Left lobe of liver (tissue), 2 donors: ENCODE data around the gene TTC29. TPM values are rescaled to one million over a fixed set of nuclear protein-coding genes. Genes with fewer than 3 reads are reported as not detected.
"Not testable (repeated sequence)": the region's sequence is repeated elsewhere in the genome, so short reads cannot be mapped to it uniquely, and the experiment has no call there.

ENCODE experiments used
- ATAC-seq: fragments of 200-7000 bp; cut with Tn5 transposase; one replicate; pipeline ENCODE4 v1.9.1; 2020; ENCODE audit warnings: mild to moderate bottlenecking, moderate library complexity
- DNase-seq: peaks from one replicate; pipeline ENCODE4 v3.0.0-alpha.2; 2020; ENCODE audit warnings: low spot score
- total RNA-seq: library from RNA; stranded (reverse); gene quantifications from one replicate; pipeline ENCODE4 v1.2.1, GENCODE V29; 2021
- donor health status: DM: no; HTN: no; CAD: no; lungs with moderate emphysema.
- donor health status: DM: no; HTN: yes; CAD: no.

Gene TTC29
- total RNA-seq, 1 donor from 2014 or later, result not detected

GRCh38 chr4:146883070-146883469 is 62.6 kb downstream of the TTC29 start:
- ATAC-seq (no peak), DNase-seq (no peak)

GRCh38 chr4:146857298-146857697 is 88.4 kb downstream of the TTC29 start:
- no peak for DNase-seq
- no peak for ATAC-seq

GRCh38 chr4:146855761-146856160 is 89.9 kb downstream of the TTC29 start:
- no peak for DNase-seq
- no peak for ATAC-seq

GRCh38 chr4:146852360-146852759 is 93.3 kb downstream of the TTC29 start:
- DNase-seq (no peak), ATAC-seq (no peak)

GRCh38 chr4:146847345-146847744 is 98.3 kb downstream of the TTC29 start:
- no peak for ATAC-seq
- no peak for DNase-seq

- ATAC-seq, result no peak
- DNase-seq, result no peak
Measured at GRCh38 chr4:146846882-146847281, 98.8 kb downstream of the TTC29 start.

DNA sequence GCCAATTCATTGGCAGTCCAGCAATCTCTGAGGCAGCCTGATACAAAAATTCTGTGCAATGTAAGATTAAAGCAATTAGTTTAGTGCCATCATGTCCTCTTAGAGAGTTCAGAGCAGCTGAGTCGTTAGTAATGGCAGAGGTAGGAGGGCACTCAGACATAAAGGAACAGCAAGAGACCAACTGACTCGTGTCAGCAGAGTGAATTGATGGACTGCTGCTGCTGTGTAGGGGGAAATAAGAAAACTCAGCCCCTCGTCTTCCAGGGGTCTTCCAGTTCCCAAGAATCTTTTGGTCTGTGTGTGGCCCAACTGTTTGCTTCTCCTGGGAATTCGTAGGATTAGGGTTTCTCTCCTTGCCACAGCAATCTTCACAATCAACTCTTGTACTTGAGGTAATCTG is 100.9 kb downstream of the TTC29 start:
- ATAC-seq, result no peak
- DNase-seq, result no peak

DNA sequence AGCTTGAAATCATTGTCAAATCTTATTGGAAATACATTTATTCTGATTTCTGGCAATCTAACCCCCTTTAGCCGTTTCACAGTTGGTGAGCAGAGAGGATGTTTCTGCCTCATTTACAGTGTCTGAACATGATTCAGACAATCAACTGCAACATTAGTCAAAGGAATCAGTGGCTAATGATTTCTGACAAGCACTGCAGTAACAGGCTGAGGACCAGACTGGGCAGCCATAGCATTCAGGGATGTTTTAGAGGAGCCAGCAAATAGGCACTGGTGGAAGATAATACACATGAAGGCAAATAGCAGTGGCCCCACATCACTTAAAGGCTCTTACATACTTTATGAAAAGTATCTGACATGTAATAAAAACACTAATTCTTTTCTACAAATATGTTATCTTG is 102.8 kb downstream of the TTC29 start:
- ATAC-seq, result no peak
- no peak for DNase-seq

- no peak for DNase-seq
- ATAC-seq, result no peak
Measured at GRCh38 chr4:146840731-146841130, 104.9 kb downstream of the TTC29 start.

GRCh38 chr4:146835096-146835495 is 110.6 kb downstream of the TTC29 start:
- no peak for ATAC-seq
- DNase-seq, result no peak

DNA sequence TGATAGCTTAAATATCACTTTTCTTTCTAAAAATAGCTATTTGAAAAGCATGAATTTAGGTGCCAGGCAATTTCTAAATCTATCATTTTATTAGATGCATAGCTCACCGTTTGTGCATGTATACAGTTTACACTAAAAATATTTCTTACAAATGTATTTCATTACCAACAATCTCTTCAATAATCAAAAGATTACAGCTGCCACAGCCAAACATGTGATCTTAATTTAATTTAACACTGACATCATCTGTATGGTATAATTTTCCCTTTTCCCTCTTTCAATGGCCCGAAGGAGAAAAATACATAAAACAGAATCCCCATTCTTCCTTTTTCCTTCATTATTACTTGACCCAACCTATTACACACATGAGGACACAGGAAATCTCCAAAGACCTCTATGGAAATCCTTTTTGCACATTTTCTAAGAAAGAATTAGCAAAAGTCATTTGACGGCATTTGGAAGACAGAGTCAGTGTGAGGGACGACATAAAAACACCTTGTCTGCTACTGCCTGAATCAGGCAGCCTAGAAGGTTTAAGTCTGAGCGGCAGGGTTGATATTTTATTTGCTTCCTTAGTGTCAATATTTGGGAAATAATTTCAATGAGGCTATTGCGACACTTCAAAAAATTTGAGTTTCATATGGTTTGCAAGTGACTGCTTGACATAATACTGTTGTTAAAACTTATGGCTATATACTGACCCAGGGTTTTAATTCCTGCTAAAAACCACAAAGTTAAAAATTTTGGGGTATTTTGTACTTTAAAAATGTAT is 111.2 kb downstream of the TTC29 start:
- ATAC-seq (no peak), DNase-seq (no peak)

DNA sequence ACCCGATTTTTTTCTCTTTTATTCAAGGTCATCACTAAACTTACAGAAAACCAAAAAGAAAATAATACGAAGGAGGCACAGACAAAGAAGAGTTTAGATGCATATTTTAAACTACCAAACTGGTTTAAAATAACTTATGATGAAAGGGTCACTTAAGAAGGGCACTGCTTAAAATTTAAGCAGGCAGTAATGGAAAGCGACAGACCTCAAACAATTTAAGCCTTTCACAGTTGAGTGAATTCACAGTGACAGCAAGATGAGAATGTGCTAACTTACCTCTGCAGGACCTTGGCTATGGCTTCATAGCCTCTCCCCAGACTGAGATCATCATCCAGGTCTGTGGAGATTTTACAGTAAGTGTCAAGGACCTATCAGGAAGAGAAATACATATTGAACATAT is 112.1 kb downstream of the TTC29 start:
- ATAC-seq, result no peak
- DNase-seq, result no peak

GRCh38 chr4:146822980-146823379 is 122.7 kb downstream of the TTC29 start:
- not testable (repeated sequence) for ATAC-seq, DNase-seq

DNA sequence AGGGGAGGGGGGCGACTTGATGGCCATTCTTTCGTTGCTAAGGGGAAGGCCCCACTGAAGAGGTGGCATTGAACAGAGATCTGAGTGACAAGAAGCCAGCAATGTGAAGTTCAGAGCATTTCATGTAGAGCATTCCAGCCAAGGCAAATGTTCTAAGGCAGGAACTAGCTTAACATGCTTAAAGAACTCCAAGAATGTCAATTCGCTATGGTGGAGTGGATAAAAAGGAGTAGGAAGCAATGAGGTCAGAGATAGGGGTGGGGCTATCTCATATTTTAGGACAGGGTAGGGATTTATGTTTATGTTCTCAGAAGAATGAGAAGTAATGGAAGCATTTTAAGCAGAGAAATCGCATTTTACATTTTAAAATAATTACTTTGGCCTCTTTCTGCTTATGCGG is 130.9 kb downstream of the TTC29 start:
- DNase-seq (no peak), ATAC-seq (no peak)

DNA sequence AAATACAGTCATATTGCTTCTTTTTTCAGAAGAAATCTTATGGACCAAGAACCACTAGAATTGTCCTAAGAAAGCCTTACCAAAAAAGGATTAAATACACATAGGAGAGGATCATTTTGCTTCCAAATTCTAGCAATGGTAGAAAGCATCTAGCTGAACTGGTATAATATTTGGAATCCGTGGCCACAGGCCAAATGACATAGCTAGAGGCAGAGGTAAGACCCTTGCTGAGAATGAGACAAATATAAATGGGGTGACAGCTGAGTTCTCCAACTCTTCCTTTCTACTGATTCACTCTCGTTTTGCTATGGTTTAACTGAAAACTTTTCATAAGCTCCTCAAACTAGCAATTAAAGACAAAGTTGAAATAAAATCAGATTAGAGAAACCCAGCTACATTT is 150.0 kb downstream of the TTC29 start:
- DNase-seq (no peak), ATAC-seq (no peak)

GRCh38 chr4:146793727-146794126 is 151.9 kb downstream of the TTC29 start:
- DNase-seq, result no peak

GRCh38 chr4:146791439-146791838 is 154.2 kb downstream of the TTC29 start:
- no peak for DNase-seq
- ATAC-seq, result no peak

More at GRCh38 chr4:146793727-146794126, 151.9 kb downstream of the TTC29 start:
- ATAC-seq, result no peak

DNA sequence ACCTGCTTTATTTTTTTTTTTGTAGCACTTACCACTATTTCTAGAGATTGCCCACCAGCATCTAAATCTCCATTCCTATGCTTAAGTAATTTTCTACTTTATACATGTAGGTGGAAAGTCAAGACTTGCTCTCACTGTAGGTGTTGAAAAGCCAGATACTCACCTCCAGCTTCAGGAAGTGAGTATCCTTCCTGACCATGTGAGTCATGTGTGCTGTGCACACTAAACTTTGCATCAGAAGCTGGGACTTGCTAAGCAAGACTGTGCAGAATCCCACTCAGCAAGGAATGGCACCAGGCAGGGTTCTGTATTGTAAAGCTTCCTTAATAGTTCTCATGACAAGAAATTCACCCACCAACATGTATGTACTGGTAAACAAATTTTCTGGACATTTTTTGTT is 155.1 kb downstream of the TTC29 start:
- ATAC-seq, result no peak
- DNase-seq, result no peak

- ATAC-seq (no peak), DNase-seq (no peak)
Measured at GRCh38 chr4:146787731-146788130, 157.9 kb downstream of the TTC29 start.

DNA sequence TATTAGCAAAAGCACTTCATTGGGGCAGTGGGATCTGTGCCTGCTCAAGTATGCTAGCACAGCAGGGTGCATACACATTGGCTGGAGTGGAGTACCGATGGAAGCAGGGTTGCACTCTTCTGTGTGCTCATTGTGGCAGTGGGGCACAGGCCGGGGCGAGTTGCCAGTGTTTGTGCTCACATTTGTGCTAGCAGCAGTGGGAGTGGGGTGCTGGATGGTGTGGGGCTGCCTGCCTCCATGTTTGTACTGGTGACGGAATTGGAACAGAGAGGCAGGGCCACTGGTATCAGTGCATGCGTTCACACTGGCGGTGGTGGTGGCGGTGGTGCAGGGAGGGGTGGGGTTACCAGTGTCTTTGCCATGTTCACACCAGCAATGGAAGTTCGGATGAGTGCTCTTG is 169.0 kb downstream of the TTC29 start:
- DNase-seq, result no peak
- no peak for ATAC-seq

DNA sequence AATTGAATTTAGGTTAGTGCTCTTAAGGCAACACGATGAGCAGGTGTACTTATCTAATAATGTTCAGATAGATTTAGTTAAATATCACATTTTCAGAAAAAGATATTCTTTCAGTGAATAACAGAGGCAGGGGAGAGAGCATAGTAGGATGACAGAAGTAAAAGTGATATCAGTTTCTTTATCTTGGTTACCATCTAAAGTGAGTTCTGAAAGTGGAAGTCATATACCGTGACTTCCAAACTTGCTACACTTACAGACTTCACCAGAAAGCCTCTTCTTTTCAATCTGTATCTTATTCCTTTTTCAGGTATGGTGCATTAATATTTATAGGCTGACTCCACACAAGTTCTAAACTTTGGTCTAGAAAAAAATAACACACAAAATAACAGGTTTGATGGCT is 182.1 kb downstream of the TTC29 start:
- ATAC-seq (no peak), DNase-seq (no peak)

GRCh38 chr4:146762016-146762415 is 183.6 kb downstream of the TTC29 start:
- ATAC-seq (no peak), DNase-seq (no peak)

GRCh38 chr4:146742416-146742815 is 203.2 kb downstream of the TTC29 start:
- ATAC-seq (no peak), DNase-seq (no peak)
